Retinal pigment epithelial cell (primary cell): ENCODE results near the gene C10orf71.

Experiments
- DNase-seq: peaks from one replicate; pipeline ENCODE4 v3.0.0-alpha.2; 2010; ENCODE audit warnings: low read depth
- H3K4me3 ChIP-seq: 2 replicates; pipeline ENCODE4 v1.5.1; 2011; ENCODE audit warnings: mild to moderate bottlenecking, low read length, control low read depth, moderate library complexity
- TF ChIP-seq, protein P1 (sequence below): conservative IDR thresholded peaks from 2 replicates; pipeline ENCODE4 v1.5.1; 2011; ENCODE audit warnings: low read depth, low read length, control low read depth, inconsistent platforms

C10orf71 gene

DNA sequence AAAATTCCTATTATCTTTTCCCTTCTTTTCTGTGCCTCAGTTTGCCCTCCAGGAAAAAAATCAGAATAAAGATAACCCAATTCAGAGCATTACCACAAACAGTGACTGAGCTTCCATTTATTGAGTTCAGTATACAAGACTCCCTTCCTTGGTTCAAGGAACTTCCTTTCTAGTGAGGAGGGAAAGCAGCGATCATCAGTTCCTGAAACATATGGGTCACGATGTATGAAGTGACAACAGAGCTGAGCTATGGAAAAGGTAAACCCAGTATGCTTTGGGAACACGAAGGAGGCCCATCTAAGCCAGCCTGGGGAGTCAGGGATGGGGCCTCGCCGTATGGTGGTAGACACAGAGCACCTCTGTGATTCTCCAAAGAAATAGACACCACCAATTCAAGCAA is 15.8 kb downstream of the C10orf71 start:
- no peak for DNase-seq
- H3K4me3 ChIP-seq, result no peak overlapping the region
- TF ChIP-seq, protein P1, sequence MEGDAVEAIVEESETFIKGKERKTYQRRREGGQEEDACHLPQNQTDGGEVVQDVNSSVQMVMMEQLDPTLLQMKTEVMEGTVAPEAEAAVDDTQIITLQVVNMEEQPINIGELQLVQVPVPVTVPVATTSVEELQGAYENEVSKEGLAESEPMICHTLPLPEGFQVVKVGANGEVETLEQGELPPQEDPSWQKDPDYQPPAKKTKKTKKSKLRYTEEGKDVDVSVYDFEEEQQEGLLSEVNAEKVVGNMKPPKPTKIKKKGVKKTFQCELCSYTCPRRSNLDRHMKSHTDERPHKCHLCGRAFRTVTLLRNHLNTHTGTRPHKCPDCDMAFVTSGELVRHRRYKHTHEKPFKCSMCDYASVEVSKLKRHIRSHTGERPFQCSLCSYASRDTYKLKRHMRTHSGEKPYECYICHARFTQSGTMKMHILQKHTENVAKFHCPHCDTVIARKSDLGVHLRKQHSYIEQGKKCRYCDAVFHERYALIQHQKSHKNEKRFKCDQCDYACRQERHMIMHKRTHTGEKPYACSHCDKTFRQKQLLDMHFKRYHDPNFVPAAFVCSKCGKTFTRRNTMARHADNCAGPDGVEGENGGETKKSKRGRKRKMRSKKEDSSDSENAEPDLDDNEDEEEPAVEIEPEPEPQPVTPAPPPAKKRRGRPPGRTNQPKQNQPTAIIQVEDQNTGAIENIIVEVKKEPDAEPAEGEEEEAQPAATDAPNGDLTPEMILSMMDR, result no peak

DNA sequence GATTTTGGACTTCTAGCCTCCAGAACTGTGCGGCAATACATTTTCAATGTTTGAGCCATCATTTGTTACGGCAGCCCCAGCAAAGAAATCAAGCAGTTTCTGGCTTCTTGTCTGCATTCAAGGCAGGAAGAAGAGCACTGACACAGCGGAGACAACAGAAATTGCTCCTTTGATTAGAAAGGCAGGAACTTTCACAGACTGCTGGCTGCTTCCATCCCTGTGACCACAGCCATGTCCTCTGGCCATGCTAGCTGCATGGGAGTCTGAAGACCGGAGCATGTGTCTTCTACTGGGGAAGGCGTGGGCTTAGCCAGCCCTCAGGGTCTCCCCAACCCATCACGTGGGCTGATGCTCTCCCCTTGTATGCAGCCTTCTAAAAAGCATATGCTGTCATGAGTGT is 19.1 kb downstream of the C10orf71 start:
- TF ChIP-seq, protein P1, result no peak
- no peak overlapping the region for H3K4me3 ChIP-seq
- DNase-seq, result no peak

DNA sequence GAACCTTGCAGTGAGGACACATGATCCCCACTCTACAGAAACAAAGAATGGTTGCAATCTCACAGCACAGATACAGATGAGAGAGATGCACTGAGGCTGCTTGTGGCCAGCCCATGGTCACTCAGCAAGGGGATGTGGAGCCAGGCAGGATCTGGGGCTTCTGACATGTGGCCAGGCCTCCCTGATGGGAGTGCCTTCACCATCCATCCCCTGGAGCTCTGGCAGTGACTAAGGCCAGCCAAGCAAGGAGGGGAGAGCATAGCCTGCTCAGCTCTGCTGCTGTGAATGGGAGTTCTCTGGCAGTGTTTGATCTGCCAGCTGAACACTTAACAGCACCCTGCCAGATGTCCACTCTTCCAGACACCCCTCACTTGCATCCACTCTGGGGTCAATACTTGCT is 19.8 kb downstream of the C10orf71 start:
- no peak overlapping the region for H3K4me3 ChIP-seq
- TF ChIP-seq, protein P1, result no peak
- DNase-seq, result no peak

DNA sequence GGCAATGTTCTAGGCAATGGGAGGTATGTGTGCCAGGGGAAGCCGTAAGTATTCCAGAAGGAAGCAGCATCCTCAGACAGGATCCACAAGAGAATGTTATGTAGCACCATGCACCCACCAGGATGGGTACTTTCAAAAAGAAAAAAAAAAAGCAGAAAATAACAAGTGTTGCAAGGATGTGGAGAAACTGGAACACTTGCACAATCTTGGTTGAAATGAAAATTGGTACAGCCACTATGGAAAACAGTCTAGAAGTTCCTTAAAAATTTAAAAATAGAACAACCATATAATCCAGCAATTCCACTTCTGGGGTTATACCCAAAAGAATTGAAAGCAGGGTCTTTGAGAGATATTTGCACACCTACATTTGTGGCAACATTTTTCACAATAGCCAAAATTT is 20.2 kb downstream of the C10orf71 start:
- no peak for DNase-seq
- no peak overlapping the region for H3K4me3 ChIP-seq
- TF ChIP-seq, protein P1, result no peak

DNA sequence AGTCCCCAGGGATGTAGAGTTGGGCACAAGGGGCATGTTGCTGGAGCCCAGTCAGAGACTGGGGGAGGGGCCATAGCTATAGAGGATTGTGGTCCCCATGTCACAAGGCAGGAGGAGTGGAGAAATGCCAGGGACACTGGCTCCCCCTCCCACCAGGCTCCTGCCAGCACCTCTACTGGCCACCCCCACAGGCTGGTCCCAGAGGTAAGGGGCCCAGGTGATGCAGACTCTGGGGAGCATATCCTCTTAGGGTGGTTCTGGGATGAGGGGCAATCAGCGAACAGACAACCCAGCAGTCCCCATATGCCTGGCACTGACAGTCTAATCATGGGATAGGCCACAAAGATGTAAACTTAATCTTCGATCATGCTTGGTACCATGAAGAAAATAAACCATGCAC is 21.2 kb downstream of the C10orf71 start:
- no peak overlapping the region for H3K4me3 ChIP-seq
- no peak for DNase-seq

DNA sequence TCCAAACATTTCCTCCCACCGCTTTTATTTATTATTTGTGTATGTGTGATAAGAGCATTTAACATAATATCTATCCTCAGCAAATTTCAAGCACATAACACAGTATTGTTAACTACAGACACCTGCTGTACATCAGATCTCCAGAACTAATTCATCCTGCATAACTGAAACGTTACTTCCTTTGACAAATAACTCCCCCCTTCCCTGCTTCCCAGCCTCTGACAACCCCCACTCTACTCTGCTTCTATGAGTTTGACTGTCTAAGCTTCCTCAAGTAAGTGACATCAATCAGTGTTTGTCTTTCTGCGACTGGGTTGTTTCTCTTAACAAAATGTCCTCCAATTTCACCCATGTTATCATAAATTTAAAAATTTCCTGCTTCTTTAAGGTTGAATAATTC is 22.1 kb downstream of the C10orf71 start:
- DNase-seq, result no peak
- no peak overlapping the region for H3K4me3 ChIP-seq
- TF ChIP-seq, protein P1, result no peak

More for the DNA sequence above, 21.2 kb downstream of the C10orf71 start:
- TF ChIP-seq, protein P1, result no peak

DNA sequence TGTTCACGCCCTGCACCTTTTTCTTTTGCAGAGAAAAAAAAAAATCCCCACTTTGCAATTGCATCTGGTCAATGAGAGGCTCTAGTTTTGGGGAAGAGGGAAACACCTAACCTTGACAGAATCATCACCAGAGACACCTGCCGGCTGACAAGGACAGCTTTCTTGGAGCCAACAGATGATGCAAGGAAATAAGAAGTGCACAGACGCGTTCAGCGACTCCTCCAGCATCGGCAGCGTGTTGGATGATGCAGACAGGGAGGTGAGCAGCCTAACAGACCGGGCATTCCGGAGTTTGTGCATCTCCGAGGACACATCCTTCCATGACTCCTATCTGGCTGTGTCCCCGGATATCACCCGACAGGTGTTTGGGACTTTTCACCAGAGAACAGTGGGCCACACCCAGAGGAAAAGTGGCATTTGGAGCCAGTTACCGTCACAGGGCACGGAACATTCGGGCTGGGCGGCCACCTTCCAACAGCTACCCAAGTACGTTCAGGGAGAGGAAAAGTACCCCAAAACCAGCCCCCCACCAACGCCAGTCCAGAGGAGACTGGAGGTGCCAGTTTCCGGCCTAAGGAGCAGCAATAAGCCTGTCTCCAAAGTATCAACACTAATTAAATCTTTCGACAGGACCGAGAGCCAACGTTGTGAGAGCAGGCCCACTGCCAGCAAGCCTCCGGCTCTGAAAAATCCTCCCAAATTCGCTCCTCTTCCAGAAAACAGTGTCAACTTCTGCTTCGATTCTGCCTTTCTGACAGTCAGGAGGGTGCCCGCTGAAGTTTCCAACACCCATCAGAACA is 23.6 kb downstream of the C10orf71 start:
- no peak for DNase-seq

More for the DNA sequence above, 23.6 kb downstream of the C10orf71 start:
- H3K4me3 ChIP-seq, result no peak overlapping the region
- TF ChIP-seq, protein P1, result no peak
